AG09309 (cell line): ENCODE data around the gene TMEM132A.

ENCODE experiments used
- DNase-seq: peaks from one replicate; pipeline ENCODE4 v3.0.0-alpha.2; 2010; ENCODE audit warnings: low read depth
- H3K4me3 ChIP-seq: 2 replicates; pipeline ENCODE4 v1.5.1; 2011; ENCODE audit warnings: mild to moderate bottlenecking, low read depth, low read length, moderate library complexity; ENCODE audit not compliant: control insufficient read depth
- TF ChIP-seq, protein P1 (sequence below): IDR thresholded peaks from 2 replicates; pipeline ENCODE4 v1.5.1; 2011; ENCODE audit warnings: mild to moderate bottlenecking, low read depth, low read length, inconsistent platforms; ENCODE audit not compliant: insufficient read depth, control insufficient read depth; ENCODE audit errors: missing control alignments

TMEM132A gene

DNA sequence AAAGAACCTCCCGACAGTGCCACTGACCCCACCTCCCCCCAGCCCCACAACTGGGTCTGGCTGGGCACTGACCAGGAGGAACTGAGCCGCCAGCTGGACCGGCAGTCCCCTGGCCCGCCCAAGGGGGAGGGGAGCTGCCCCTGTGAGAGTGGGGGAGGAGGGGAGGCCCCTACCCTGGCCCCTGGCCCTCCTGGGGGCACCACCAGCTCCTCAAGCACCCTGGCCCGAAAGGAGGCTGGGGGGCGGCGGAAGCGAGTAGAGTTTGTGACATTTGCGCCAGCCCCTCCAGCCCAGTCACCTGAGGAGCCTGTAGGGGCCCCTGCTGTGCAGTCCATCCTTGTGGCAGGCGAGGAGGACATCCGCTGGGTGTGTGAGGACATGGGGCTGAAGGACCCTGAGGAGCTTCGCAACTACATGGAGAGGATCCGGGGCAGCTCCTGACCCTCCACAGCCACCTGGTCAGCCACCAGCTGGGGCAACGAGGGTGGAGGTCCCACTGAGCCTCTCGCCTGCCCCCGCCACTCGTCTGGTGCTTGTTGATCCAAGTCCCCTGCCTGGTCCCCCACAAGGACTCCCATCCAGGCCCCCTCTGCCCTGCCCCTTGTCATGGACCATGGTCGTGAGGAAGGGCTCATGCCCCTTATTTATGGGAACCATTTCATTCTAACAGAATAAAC, 12.3 kb downstream of the TMEM132A start:
- no peak for DNase-seq
- TF ChIP-seq, protein P1, sequence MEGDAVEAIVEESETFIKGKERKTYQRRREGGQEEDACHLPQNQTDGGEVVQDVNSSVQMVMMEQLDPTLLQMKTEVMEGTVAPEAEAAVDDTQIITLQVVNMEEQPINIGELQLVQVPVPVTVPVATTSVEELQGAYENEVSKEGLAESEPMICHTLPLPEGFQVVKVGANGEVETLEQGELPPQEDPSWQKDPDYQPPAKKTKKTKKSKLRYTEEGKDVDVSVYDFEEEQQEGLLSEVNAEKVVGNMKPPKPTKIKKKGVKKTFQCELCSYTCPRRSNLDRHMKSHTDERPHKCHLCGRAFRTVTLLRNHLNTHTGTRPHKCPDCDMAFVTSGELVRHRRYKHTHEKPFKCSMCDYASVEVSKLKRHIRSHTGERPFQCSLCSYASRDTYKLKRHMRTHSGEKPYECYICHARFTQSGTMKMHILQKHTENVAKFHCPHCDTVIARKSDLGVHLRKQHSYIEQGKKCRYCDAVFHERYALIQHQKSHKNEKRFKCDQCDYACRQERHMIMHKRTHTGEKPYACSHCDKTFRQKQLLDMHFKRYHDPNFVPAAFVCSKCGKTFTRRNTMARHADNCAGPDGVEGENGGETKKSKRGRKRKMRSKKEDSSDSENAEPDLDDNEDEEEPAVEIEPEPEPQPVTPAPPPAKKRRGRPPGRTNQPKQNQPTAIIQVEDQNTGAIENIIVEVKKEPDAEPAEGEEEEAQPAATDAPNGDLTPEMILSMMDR: no peak
- no peak overlapping the region for H3K4me3 ChIP-seq

DNA sequence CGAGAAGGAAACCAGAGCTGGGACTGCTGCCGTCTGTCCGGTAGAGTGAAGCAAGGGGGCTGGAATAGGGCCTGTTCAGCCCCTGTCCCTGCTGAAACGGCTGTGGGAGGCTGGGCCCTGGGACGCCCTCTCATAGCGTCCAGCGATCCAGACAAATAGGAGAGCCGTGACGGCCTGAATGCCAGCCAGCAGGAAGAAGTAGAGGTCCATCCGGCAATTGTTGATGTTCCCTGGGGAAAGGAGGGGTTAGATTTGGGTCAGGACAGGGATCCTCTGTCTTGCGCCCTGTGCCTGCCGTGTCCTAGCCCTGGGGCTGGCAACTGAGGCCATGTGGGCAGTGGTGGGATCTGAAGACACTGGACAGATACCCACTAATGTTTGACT, 12.9 kb downstream of the TMEM132A start:
- TF ChIP-seq, protein P1: no peak
- H3K4me3 ChIP-seq: no peak overlapping the region
- no peak for DNase-seq

DNA sequence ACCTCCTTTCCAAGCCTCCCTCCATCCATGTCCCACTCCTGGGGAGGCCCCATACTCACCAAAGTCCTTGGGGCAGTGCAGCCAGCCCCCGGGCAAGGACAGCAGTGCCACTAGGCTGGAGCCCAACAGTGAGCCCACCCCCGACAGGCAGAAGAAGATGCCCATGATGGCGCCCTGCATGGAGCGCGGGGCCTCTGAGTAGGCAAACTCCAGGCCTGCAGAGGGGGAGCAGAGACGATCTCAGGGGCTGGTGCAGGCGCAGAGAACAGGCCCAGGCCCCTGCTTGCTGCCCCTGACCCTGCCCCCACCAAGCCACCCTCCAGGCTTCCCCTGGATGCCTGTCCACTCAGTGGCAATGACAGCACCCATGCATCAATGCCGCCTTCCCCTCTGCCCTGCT, 13.6 kb downstream of the TMEM132A start:
- H3K4me3 ChIP-seq: no peak overlapping the region
- no peak for DNase-seq
- TF ChIP-seq, protein P1: no peak

DNA sequence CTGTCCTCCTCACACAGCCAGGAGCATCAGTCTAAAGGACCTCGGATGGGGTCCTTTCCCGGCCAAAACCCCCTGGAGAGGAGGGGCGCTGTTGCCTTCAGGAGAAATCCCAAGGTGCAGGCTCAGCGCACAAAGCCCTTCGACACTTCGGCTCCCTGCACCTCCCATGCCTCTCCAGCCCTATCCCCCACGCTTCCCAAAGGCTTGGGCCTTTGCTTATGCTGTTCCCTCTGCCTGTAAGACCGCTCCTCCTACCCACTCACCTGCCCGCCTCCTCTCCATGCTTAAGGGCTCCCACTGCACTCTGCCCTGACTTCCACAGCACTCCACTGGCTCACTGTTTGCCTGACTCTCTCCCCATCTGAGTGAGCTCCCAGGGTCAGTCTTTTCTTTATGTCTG, 14.2 kb downstream of the TMEM132A start:
- DNase-seq: no peak
- H3K4me3 ChIP-seq: no peak overlapping the region
- TF ChIP-seq, protein P1: no peak

DNA sequence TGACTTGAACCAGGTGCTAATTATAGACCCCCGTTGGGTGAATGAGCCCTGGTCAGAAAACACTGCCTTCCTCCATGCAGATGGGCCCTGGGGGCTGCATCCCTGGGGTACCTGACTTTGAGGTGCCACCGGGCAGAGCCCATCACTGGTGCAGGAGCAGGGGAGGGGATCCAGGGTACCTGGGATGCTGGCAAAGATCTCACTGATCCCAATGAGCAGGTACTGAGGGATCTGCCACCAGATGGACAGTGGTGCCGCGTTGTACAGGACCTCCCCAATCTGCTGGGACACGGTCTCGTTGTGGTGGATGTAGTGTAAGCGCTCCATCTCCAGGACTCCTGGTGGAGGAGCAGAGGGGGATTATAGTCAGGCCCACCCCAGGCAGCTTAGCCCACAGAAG, 15.0 kb downstream of the TMEM132A start:
- DNase-seq: no peak
- TF ChIP-seq, protein P1: no peak
- no peak overlapping the region for H3K4me3 ChIP-seq

DNA sequence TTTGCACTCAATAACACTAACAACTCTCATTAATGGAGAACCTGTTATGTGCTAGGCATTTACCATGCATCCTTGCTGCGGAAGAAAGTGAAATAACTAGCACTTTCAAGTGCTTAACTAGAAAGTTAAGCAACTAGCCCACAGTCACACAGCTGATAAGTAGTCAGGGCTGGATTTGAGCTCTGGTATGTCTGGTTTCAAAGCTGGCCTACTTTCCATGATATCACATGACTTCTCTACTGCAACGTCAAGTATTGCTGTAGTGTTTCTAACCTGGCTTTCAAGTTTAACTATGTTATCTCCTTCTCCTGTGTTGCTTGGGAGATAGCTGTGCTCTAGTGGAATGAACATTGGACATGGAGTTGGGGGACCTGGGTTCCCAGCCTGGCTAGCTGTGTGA, 15.6 kb downstream of the TMEM132A start:
- H3K4me3 ChIP-seq: no peak overlapping the region
- TF ChIP-seq, protein P1: no peak
- no peak for DNase-seq
